ENCODE measurements around the gene ZNF787. TPM values are rescaled to one million over a fixed set of nuclear protein-coding genes. Genes with fewer than 3 reads are reported as not detected.

ZNF787 gene
- total RNA-seq, 1 experiment from 2014 or later, result 68.6 TPM

- Mint-ChIP-seq H3K4me1 (ENCODE audit: insufficient read depth, unreplicated experiment) (peaks cover 9% of the 10 kb centered on the region), H3K36me3 (ENCODE audit: insufficient read depth, unreplicated experiment) (peaks cover under 1% of the 10 kb centered on the region), H3K4me3 (ENCODE audit: unreplicated experiment) (peak overlapping the region; percentile 55), H3K27ac (ENCODE audit: low read depth, unreplicated experiment) (peak overlapping the region; percentile 67), H3K27me3 (ENCODE audit: insufficient read depth, unreplicated experiment) (no peaks in the 10 kb centered on the region), H3K9me3 (ENCODE audit: unreplicated experiment) (no peaks in the 10 kb centered on the region)
- POLR2A ChIA-PET, result interaction anchor here (1.8 kb wide), 1 partner anchor 10 kb away, joined by 5 read pairs; no protein-coding TSS in a partner anchor
- intact Hi-C loops (cut with micrococcal nuclease), result loop anchor here (1.0 kb wide), 1 partner anchor 91 kb away; no protein-coding TSS in a partner anchor
- CTCF ChIA-PET, result interaction anchor here (0.6 to 11.0 kb wide), 10 partner anchors 9 to 1432 kb away, joined by 3 to 121 read pairs (median 4); no protein-coding TSS in a partner anchor
- DNase-seq (ENCODE audit: unreplicated experiment), result peak; percentile 73
- no TSS peak for BruUV-seq (replicated peaks)
- TF ChIP-seq CTCF (IDR thresholded peaks at IDR 0.05; ENCODE audit: unreplicated experiment), result peak; percentile 41
Measured at GRCh38 chr19:56080669-56081401, 40.3 kb downstream of the ZNF787 start.

- Mint-ChIP-seq H3K4me3 (ENCODE audit: unreplicated experiment) (no peak overlapping the region), H3K27ac (ENCODE audit: low read depth, unreplicated experiment) (no peak overlapping the region), H3K9me3 (ENCODE audit: unreplicated experiment) (no peaks in the 10 kb centered on the region), H3K4me1 (ENCODE audit: insufficient read depth, unreplicated experiment) (peaks cover 9% of the 10 kb centered on the region), H3K27me3 (ENCODE audit: insufficient read depth, unreplicated experiment) (no peaks in the 10 kb centered on the region), H3K36me3 (ENCODE audit: insufficient read depth, unreplicated experiment) (peaks cover 4% of the 10 kb centered on the region)
- POLR2A ChIA-PET, result interaction anchor here (1.3 kb wide), 1 partner anchor 11 kb away, joined by 3 read pairs; no protein-coding TSS in a partner anchor
- no peak for TF ChIP-seq CTCF (IDR thresholded peaks at IDR 0.05; ENCODE audit: unreplicated experiment)
- CTCF ChIA-PET, result interaction anchor here (0.8 to 11.0 kb wide), 5 partner anchors 15 to 256 kb away, joined by 3 to 121 read pairs (median 7); no protein-coding TSS in a partner anchor
- DNase-seq (ENCODE audit: unreplicated experiment), result no peak
- no TSS peak for BruUV-seq (replicated peaks)
- intact Hi-C loops (cut with micrococcal nuclease), result loop anchor here (1.0 kb wide), 1 partner anchor 93 kb away; no protein-coding TSS in a partner anchor
Measured at GRCh38 chr19:56079609-56080008, 41.5 kb downstream of the ZNF787 start.

- H3K36me3 Mint-ChIP-seq (ENCODE audit: insufficient read depth, unreplicated experiment), result peaks cover 4% of the 10 kb centered on the region
- CTCF ChIA-PET, result interaction anchor here (0.6 to 11.0 kb wide), 34 partner anchors 9 to 1394 kb away, joined by 3 to 121 read pairs (median 6); no protein-coding TSS in a partner anchor
- no TSS peak for BruUV-seq (replicated peaks)
- H3K9me3 Mint-ChIP-seq (ENCODE audit: unreplicated experiment), result no peaks in the 10 kb centered on the region
- intact Hi-C loops (cut with micrococcal nuclease), result loop anchor here (1.0 to 2.0 kb wide), 4 partner anchors 96 to 274 kb away; no protein-coding TSS in a partner anchor
- peak; percentile 74 for TF ChIP-seq CTCF (IDR thresholded peaks at IDR 0.05; ENCODE audit: unreplicated experiment)
- H3K4me1 Mint-ChIP-seq (ENCODE audit: insufficient read depth, unreplicated experiment), result peaks cover 9% of the 10 kb centered on the region
- POLR2A ChIA-PET, result interaction anchor here (0.8 to 1.0 kb wide), 4 partner anchors 95 to 257 kb away, joined by 3 to 4 read pairs (median 4); no protein-coding TSS in a partner anchor
- no peak overlapping the region for H3K27ac Mint-ChIP-seq (ENCODE audit: low read depth, unreplicated experiment)
- H3K27me3 Mint-ChIP-seq (ENCODE audit: insufficient read depth, unreplicated experiment), result no peaks in the 10 kb centered on the region
- H3K4me3 Mint-ChIP-seq (ENCODE audit: unreplicated experiment), result no peak overlapping the region
- peak; percentile 60 for DNase-seq (ENCODE audit: unreplicated experiment)
Measured at GRCh38 chr19:56076498-56076897, 44.6 kb downstream of the ZNF787 start.

- H3K9me3 Mint-ChIP-seq (ENCODE audit: unreplicated experiment), result no peaks in the 10 kb centered on the region
- POLR2A ChIA-PET, result interaction anchor here (1.8 kb wide), 1 partner anchor 243 kb away, joined by 3 read pairs; the partner anchor contains the start of gene ZSCAN5A
- H3K27me3 Mint-ChIP-seq (ENCODE audit: insufficient read depth, unreplicated experiment), result no peaks in the 10 kb centered on the region
- DNase-seq (ENCODE audit: unreplicated experiment), result peak; percentile 25
- CTCF ChIA-PET, result interaction anchor here (0.6 to 2.3 kb wide), 4 partner anchors 15 to 262 kb away, joined by 3 to 18 read pairs (median 4); no protein-coding TSS in a partner anchor
- intact Hi-C loops (cut with micrococcal nuclease), result no loop called here
- H3K36me3 Mint-ChIP-seq (ENCODE audit: insufficient read depth, unreplicated experiment), result peaks cover 9% of the 10 kb centered on the region
- H3K27ac Mint-ChIP-seq (ENCODE audit: low read depth, unreplicated experiment), result no peak overlapping the region
- H3K4me3 Mint-ChIP-seq (ENCODE audit: unreplicated experiment), result no peak overlapping the region
- no TSS peak for BruUV-seq (replicated peaks)
- TF ChIP-seq CTCF (IDR thresholded peaks at IDR 0.05; ENCODE audit: unreplicated experiment), result peak; percentile 9
- peaks cover 6% of the 10 kb centered on the region for H3K4me1 Mint-ChIP-seq (ENCODE audit: insufficient read depth, unreplicated experiment)
Measured at GRCh38 chr19:56071151-56071550, 49.9 kb downstream of the ZNF787 start.

Data from MCF 10A (cell line).